HG02970 (cell line): Measurements from ENCODE around the gene STK32B.
"Not testable (repeated sequence)": the region's sequence is repeated elsewhere in the genome, so short reads cannot be mapped to it uniquely, and the experiment has no call there.

Experiments
- ATAC-seq: cut with Tn5 transposase; IDR thresholded peaks from one replicate; pipeline ENCODE4 v1.9.1; 2021; ENCODE audit warnings: mild to moderate bottlenecking, moderate library complexity, moderate number of reproducible peaks; ENCODE audit not compliant: unreplicated experiment, low FRiP score

Gene STK32B

DNA sequence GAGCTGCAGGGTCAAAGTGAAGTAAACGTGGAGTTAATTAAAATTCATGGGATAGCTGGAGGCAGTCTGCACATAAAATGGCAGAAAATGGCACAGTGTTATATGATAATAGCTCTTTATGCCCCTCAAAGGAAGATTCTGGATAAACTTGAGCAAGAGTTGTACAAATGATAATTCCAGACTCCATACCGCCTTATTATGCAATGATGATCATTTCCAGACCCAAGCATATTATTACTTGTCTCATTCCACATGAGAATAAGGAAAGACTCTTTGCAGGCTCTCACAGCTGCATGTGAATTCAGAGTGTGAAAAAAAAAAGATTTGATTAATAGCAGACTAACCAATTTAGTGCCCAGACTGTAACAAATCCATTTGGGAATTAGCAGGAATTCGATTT lies 105.4 kb downstream of the STK32B start:
- ATAC-seq: no peak

GRCh38 chr4:5157791-5158770 lies 106.8 kb downstream of the STK32B start:
- no peak for ATAC-seq

- no peak for ATAC-seq
Observed at GRCh38 chr4:5158825-5159224, 107.5 kb downstream of the STK32B start.

DNA sequence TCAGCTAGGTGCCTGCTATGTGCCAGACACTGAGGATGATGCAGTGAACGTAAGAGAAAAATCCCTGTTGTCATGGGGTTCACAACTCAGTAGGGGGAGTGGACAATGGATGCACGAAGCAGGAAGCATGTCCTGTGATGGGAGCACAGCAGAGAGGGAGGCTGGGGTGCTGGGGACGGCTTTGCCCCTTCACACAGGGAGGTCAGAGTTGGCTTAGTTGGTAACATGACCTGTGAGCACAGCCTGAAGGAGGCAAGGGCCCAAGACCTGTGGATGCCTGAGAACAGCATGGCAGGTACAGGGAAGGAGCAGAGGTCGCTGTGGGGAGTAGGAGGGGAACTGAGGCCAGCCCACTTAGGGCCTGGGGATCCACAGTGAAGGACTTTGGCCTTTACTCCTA lies 109.4 kb downstream of the STK32B start:
- no peak for ATAC-seq

DNA sequence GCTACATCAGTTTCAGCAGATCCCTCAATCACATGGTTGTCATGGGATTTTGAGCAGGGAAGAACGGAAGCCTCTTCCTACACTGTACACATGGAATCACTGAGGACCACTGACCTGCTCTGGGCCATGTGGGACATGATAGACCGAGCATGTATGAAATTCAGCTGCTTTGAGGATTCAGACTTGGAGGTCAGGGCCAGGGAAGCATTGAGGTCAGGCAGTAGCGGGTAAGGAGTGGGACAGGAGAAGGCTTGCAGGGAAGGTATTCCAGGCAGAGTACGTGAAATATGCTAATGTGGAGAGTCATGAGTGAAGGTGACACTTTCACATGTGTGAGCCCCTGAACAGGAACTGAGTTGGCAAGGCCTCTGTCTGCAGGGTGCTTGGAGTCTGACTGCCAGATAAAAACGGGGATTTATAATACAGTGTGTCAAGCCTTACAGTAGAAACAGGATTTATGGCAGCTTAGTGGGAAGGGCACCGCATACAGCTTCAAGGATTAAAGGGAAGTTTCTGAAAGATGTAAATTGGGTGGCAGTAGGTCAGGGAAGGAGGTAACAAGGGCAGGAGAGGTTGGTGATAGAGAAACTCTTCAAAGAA lies 111.7 kb downstream of the STK32B start:
- ATAC-seq: no peak

GRCh38 chr4:5164221-5164912 lies 113.1 kb downstream of the STK32B start:
- ATAC-seq: no peak

DNA sequence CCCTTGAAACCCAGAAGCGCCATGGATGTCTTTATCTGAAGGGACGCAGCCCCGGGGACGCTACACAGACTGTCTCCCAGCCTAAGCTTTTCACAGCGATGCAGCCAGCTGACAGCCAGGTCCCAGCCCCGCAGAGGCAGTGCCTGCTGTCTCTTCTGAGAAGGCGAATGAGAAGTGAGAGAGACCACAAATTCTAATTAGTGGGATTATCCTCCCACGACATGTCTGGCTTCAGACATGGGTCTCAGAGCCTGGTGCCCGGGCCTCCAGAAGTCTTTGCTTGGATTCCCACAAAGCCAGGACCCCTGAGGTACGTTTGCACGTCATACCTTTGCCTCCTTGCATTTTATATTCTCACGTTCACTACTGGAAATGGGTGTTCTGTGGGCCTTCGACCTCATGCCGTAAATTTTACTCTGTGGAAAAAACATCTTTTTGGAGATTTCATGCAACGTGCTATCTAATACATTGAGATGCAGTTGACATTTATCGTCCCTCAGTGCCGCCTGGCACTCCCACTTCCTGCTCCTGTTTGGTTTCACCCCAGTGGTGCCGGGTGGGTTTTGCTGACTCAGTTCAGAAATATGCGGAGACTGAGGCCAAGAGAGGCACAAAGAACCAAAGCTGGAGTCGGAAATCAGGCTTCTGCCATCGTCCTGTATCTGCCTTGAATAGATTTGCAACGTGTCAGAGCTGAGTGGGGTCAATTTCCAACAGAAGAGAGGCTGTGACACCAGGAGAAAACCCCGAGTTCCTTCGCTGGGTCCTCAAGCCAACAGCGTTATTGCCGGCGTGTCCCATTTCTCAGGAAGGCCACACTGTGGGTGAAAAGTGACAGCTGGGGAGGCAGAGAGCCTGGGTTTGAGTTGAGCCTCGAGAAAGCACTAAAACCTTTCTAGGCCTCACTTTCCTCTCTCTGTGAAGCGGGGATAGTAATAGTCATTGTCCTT lies 114.4 kb downstream of the STK32B start:
- no peak for ATAC-seq

- ATAC-seq: no peak
Observed at GRCh38 chr4:5166377-5166776, 115.1 kb downstream of the STK32B start.

GRCh38 chr4:5168891-5169290 lies 117.6 kb downstream of the STK32B start:
- ATAC-seq: no peak

GRCh38 chr4:5175836-5176235 lies 124.6 kb downstream of the STK32B start:
- not testable (repeated sequence) for ATAC-seq

- no peak for ATAC-seq
Observed at GRCh38 chr4:5184606-5185005, 133.3 kb downstream of the STK32B start.

GRCh38 chr4:5185551-5185950 lies 134.3 kb downstream of the STK32B start:
- ATAC-seq: no peak

GRCh38 chr4:5186271-5187064 lies 135.2 kb downstream of the STK32B start:
- ATAC-seq: no peak

DNA sequence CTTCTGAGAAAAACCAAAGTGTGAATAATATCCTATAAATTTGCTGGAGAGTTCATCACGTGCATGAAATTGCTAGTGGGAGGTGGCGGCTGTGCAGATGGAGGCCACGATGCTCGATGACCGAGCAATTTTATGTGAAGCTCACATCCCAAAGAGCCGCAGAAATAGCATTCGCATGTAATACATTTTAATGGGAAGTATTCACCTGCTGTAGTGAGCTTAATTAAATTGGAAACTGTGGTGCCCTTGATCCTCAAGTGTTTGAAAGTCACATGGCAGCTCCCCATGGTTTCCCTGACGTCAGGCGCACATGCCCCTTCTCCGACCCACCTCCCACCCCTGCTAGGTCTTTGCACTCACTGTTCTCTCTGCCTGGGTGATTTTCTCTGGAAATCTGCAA lies 136.8 kb downstream of the STK32B start:
- no peak for ATAC-seq

GRCh38 chr4:5191831-5192230 lies 140.6 kb downstream of the STK32B start:
- no peak for ATAC-seq

GRCh38 chr4:5192271-5192670 lies 141.0 kb downstream of the STK32B start:
- no peak for ATAC-seq

DNA sequence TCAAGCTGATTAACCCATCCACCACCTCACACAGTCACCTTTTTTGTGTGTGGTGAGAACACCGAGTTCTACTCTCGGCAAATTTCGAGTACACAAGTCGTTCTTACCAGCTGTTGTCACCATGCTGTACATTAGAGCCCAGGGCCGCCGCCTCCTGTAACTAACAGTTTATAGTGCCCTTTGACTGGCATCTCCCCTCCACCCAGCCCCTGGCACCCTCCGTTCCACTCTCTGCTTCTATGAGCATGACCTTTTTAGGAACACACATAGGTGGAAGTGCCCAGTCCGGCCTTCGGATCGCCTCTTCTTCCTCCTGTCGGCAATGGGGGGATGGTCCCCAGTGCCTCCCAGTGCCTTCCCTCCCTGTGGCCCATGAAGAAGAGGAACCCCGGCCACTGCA lies 141.4 kb downstream of the STK32B start:
- no peak for ATAC-seq

- ATAC-seq: no peak
Observed at GRCh38 chr4:5198656-5199541, 147.6 kb downstream of the STK32B start.
